HG03521 (cell line): Measurements from ENCODE around the gene HENMT1.
"Not testable (repeated sequence)": the region's sequence is repeated elsewhere in the genome, so short reads cannot be mapped to it uniquely, and the experiment has no call there.

Source experiments
- ATAC-seq: cut with Tn5 transposase; IDR thresholded peaks from one replicate; pipeline ENCODE4 v1.9.1; 2021; ENCODE audit warnings: mild to moderate bottlenecking, moderate library complexity; ENCODE audit not compliant: unreplicated experiment

The HENMT1 gene

DNA sequence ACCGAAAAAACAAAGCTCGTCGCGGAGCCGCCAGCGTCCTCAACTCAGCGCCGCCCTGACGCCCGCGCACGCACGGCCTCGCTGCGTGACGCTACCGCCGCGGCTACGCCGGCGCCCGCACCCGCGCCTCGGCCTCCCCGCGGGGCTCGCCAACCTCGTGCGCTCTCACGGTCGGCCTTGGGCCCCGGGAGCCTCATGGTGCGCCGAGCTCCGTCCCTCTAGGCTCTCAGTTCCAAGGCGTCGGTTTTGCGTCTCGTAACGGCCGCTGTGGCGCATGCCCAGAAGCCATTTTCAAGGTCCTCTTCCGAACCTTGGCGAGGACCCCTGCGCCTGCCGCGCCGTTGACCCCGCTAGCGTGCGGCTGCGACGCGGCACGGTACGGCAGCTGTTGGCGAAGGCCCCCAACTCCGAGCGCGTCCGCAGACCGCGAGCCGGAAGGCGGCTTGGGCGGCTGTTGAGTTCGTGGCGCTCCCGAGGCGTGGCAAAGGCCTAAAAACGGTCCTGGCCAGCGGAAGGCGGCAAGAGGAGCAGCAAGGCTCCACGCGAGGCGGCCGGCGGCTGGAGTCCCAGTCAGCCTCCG, at the start of gene HENMT1:
HENMT1 (minus strand) TSS at position 64 of the 580 bp plus-strand sequence. CDS start 1,209 bp downstream, outside the sequence.
- peak; percentile 80 for ATAC-seq

- no peak for ATAC-seq
Measured at GRCh38 chr1:108708691-108709660, 48.1 kb upstream of the HENMT1 start.

DNA sequence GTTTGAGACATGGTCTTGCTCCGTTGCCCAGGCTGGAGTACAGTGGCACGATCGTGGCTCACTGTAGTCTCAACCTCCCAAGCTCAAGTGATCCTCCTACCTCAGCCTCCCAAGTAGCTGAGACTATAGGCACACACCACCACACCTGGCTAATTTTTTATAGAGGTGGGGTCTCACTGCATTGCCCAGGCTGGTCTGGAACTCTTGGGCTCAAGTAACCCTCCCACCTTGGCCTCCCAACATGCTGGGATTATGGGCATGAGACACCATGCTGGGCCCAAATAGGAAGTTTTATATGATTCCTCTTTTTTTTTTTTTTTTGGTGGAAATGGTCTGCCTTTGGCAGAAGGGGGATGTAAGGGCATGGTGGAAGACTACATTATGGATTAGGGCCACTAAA, 45.8 kb upstream of the HENMT1 start:
- no peak for ATAC-seq

DNA sequence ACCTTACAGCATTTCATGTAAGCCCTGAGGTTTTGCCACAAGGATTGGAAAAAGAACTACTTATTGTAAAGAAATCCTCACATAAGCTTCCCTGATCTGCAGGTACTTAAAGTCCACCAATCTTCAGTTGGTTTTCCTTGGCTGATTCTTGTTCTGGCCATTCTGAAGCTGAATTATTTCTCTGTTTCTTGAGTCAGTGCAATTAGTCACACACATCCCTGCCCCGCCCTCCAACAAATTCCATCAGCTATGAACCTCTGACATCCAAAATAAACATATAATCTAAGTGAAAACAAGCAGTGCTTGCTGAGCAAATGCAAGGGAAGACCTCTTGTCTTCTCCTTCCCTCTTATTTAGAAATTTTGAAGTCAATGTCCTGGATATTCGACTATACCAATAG, 43.6 kb upstream of the HENMT1 start:
- ATAC-seq, result no peak

GRCh38 chr1:108703939-108704338, 43.0 kb upstream of the HENMT1 start:
- ATAC-seq, result no peak

GRCh38 chr1:108702109-108702508, 41.2 kb upstream of the HENMT1 start:
- not testable (repeated sequence) for ATAC-seq

DNA sequence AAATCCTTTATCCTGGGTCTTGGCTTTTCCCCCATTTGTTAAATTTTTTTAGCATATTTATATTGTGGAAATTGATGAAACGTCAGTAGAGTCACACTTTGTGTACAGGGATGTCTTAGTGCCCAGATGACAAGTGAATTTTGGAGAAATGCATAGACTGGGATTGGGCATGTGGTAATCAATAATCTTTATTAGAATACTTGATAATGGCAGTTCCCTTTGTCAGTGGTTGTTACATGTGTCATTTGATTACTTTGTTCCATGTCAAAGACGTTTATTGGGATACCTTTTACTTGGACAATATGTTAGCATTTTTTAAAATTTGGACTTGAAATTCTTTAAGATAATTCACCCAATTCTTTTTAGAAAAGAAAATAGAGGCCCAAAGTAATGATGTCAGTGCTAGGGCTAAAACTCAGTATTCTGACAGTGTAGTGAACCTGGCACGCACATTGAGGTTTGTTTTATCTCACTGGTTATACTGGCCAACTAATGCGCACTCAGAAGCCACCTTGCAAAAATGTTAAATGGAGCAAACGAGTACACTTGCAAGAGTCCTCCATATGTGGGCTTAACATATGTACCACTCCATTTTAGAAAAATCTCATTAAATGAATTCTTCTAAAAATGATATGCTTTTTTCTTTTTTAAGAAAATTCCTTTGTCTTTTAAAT, 40.4 kb upstream of the HENMT1 start:
- no peak for ATAC-seq

GRCh38 chr1:108699375-108700332, 38.8 kb upstream of the HENMT1 start:
- no peak for ATAC-seq

- no peak for ATAC-seq
Measured at GRCh38 chr1:108695535-108695934, 34.6 kb upstream of the HENMT1 start.

- peak; percentile 49 for ATAC-seq
Measured at GRCh38 chr1:108692724-108693655, 32.1 kb upstream of the HENMT1 start.

DNA sequence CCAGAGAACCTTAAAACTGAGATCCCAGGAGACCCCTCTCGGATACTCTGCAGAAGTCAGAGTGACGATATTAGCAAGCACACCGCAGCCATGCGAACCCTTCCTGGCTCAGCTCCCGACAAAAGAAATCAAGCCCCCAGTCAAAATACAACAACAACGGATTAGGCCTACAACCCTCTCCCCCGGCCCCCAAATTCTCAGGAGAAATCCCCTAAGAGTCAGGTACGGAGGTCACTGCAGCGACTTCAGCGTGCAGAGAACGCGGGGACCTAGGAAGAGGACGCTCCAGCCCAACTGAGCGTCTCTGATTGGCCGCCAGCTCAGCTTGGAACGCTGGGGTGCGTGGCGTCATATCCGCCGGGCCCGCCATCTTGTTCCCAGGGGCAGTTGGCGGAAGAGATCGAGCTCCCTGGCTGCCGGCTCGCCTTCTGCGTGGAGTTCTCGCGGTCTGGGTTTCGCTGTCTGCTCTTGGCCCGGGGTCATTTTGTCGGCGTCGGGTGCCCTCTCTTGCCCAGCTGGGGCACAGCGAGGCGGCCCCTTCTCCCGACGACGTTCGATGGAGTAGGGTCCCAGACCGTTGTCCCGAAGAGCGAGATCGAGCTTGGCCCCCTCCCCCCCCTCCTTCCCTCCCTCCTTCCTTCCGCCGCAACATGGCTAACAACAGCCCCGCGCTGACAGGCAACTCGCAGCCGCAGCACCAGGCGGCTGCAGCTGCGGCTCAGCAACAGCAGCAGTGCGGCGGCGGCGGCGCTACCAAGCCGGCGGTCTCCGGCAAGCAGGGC, 31.2 kb upstream of the HENMT1 start, which contains the start of gene PRPF38B:
PRPF38B (plus strand) TSS at position 369 of the 782 bp plus-strand sequence; CDS start at position 651, 282 bp downstream.
- peak; percentile 89 for ATAC-seq

- ATAC-seq, result peak; percentile 1
Measured at GRCh38 chr1:108691128-108691941, 30.4 kb upstream of the HENMT1 start.

- no peak for ATAC-seq
Measured at GRCh38 chr1:108686614-108687313, 25.9 kb upstream of the HENMT1 start.

- ATAC-seq, result no peak
Measured at GRCh38 chr1:108685529-108685928, 24.6 kb upstream of the HENMT1 start.

DNA sequence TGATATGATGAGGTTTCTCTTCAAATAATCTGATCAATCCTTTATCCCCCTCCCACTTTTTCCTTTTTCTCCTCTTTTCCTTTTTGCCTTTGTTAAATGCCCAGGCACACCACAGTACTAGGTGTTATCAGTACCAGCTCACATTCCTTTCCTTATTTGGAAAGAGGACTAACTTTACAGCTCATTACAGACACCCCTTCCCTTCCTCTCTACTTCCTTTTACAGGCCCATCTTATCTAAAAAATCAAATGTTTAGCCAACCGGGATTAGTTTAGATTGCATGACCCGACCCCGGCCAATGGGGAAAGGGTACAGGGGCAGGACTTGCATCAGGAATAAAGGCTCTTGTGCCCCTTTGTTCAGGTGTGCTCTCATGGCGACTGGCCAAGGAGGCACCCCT, 20.8 kb upstream of the HENMT1 start:
- not testable (repeated sequence) for ATAC-seq

DNA sequence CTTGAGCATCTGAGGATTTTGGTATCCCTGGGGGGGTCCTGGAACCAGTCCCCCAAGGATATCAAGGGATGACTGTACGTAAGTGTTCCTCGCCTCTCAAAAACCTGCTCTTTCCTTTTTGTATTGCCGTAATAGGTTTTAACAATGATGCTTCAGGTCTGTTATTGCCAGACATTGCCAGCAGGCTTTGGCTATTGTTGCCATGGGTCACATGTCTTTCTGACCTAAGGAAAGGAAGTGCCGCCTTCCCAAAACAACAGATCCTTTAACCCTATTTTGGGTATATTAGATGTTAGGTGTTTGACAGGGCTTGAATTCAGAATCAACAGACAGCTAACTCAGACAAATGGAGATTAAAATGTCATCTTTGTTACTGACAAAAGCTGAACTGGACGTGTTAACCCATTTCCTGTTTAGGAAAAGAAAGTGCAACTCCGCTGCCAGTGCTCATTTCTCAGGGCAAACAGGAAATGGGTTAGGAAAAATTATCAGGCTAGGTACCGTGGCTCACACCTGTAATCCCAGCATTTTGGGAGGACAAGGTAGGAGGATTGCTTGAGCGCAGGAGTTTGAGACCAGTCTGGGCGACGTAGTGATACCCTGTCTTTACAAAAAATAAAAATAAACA, 18.8 kb upstream of the HENMT1 start:
- no peak for ATAC-seq
